Stimulated activated CD8-positive, alpha-beta memory T cell treated with anti-CD3 and anti-CD28 coated beads, Interleukin-7, amount 100 ng/mL, for 1 hour (primary cell): Measurements from ENCODE around the gene CHD9NB.

Experiments
- DNase-seq, 2 donors: peaks; one replicate each; pipeline ENCODE4 v3.0.0-alpha.2; 2020; ENCODE audit warnings: low read depth in 2 of 2

CHD9NB gene

GRCh38 chr16:53052519-53053501 lies at the start of gene CHD9NB:
Gene CHD9NB, minus strand, starts transcription at chr16:53052897. Its CDS starts 8,739 bp downstream, at chr16:53044158.
- no peak for DNase-seq

DNA sequence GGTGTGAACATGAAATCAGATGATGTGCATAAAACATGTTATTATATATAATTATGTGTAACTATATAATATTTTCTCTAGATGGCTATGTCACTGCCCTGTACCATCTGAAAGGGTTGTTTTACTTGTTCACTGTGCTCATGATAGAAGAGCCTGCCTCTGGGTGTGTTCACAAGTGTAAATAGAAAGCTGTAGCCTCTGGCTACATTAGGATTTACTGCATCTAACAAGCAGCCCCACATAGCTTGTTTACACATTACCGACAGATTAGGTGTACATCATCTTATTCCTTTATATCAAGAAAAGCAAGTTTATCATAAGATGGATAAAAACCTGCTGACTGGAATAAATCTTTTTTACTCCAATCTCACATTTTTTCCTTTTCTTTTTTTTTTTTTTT lies 48.2 kb upstream of the CHD9NB start:
- no peak for DNase-seq

GRCh38 chr16:53100131-53100748 lies 47.5 kb upstream of the CHD9NB start:
- DNase-seq: no peak

DNA sequence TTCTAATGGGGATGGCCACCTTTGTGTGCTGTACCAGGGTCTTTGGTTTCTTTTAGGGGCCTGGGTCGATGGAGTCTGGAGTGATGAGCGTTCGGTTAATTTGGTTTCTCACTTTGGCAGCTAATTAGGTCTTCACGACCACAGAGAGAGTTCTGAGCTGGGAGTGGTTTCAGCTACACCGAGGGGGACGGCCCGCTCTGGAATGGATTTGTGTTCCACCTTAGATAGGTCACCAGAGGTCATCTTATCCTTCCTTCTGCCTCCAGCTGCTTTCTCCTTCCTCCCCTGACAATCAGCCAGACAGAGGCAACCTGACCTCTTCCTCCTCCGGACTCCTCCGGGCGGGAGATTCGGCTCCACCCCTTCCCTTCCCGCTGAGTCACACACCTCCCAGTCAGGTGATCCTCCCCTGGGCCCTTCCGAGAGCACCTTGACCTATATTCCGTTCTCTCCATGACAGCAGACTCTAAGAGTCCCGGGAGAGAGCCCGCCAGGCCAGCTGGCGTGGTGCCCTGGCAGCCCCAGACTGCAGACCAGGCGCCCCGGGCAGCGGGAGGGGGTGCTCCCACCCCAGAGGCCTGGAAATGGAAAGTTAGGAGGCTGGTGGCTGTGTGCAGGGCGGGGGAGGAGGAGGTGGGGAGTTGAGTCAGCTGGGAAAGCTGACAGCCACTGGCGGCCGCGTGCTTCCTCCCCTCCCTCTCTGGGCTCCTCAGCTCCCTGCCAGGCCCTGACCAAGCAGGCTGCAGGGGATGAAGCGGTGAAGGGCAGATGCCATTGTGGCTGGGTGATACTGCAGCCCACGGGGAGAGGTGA lies 46.8 kb upstream of the CHD9NB start:
- DNase-seq: peak; percentile 6 to 20

DNA sequence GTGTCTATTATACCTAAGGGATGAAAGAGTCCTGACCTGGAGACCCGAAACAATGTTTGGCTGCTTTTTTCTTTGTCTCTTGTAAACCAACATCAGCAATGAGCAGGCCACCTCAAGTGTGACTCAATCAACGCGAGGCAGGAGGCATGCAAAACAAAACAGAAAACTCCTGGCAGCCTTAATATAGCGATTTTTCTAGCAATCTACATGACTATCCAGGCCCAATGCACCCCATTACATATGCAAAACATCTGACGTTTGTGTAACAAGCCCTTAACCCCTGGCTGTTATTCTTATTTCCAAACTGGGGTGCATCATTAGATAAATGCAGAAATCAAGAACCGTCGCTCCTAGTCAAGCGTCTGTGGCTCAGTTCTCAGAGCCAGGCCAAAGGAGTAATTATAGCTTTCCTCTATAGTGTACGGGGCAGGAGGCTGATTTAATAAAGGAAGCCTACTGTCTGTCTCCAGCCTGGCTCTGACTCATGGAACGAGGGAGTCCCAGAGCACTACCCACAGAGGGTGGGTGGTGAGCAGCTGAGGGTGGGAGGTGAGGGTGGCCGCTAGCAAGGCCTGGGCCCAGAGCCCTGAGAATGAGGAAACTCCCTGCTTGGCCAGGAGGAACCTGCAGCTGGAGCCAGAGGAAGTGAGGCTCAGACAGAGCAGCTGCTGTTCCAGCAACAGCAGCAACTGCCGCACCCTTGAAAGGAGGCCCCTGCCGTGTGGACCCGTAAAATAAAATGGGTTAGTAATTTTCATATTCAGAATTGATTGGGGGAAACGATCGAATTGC lies 46.0 kb upstream of the CHD9NB start:
- DNase-seq: peak in 1 of 2 donors; percentile 11

- no peak for DNase-seq
These were observed 44.5 kb upstream of the CHD9NB start for GRCh38 chr16:53097190-53097589.

DNA sequence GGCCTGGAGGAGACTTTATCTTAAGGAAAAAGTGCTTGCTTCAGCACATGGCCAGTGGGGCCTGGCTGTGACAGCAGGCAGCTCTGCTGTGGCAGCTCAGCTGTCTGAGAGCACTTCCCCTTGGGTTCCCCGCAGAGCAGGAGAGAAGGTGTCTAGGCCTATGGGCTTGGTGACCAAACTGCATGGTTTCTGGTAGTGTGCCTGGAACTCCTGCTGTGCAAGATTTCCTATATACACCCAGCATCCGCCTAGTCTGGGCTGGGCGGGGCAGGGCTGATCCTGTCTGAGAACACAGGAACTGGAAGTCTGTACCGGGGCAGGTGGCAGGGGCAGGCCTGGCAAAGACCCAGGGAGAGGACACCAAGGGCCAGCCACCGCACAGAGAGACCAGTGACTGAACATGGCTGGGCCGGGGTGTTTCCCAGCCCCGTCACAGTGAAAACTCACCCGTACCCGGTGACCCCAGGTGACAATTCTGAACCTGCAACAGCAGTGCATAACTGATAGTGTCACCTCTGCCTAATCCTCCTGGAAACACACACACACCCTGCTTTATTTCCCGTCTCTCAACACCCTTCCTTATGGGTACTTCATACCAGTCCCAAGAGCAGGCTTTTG lies 41.4 kb upstream of the CHD9NB start:
- DNase-seq: no peak

DNA sequence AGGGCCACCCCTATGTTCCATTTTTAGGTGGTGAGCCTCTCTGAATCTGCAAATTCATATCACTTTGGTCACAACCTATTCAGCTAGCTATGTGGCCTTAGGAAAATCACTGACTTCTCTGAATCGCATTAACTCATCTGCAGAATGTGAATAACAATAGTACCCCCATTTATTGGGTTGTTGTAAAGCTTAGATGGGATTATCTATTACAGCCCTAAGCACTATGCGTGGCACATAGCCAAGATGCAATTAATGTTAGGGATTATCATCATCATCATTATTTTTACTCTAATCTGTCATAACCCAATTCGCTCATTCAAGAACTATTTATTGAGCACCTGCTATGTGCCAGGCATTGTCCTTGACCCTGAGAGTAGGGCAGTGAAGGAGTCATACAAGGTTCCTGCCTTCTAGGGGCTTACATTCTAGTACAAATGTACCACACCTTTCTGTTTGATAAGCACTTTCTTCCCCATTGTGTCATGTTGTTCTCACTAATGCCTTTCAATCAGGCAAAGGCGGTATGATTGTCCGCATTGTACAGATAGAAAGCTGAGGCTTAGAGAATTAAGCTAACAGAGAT lies 40.6 kb upstream of the CHD9NB start:
- no peak for DNase-seq

GRCh38 chr16:53092284-53092683 lies 39.6 kb upstream of the CHD9NB start:
- DNase-seq: no peak

DNA sequence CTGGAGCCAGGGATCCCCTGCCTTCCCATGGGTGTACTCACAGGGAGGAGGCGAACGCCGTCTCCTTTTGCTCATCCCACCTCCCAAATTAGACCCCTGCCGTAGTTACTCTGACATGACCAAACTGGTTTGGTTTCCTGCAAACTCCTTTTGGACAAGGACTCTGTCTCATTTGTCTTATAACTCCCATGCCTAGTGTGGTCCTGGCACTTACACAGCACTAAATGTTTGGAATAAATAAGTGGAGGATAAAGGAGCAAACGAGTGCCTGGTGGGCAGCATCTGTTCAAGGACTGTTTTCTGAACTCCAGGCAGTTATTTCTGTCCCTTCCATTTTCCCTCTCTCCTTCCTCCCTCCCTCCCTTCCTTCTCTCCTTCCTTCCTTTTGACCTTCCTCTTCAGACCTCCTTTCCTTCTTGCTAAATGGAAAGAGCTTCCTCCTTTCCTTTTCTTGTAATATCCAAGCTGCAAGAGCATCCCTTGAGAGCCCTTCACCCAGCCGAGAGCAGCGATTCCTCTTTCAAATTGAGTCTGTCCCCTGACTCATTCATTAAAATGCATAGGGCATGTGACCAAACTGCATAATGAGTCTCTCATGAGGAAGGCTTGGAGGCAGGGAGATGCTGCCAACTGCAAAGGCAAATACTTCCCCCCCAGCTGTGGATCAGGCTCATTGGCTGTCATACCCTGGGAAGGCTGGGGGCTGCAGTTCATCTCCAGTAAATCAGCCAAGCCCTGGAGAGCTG lies 38.9 kb upstream of the CHD9NB start:
- DNase-seq: no peak

DNA sequence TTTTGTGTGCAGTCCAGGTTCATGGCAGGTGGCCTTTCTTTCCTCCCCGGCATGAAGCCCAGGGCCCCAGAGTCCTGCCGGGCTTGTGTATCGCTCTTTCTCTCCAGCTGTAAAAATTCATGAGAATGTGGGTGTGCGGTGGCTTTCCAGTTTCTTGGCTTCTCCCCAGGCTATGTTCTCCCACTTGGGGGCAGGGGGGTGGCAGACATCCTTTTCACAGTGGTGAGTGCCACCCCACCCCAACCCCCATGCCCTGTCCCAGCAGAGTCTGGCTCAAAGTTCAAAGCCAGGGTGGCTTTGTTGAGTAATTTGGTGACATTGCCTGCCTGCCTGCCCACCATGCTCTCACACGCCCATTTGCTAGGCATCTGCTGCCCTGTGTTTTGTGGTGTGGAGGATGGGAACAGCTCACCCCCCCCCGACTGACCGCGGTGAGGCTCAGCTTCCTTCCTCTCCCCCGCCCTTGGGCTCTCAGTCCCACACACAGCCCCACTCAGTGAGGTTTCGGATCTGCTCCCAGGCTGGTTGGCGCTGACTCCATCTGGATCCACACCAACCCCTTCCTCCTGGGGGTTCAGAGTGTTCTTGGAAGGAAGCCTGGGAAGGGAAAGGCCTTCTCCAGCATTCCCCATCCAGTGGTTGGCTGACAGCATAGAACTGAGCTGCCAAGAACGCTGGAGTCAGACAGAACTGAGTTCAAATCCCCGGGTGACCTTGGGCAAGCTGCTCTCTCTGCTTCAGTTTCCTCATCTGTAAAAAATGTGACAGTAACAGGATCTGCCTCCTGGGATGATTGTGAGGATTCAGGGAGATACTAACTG lies 38.1 kb upstream of the CHD9NB start:
- DNase-seq: no peak

DNA sequence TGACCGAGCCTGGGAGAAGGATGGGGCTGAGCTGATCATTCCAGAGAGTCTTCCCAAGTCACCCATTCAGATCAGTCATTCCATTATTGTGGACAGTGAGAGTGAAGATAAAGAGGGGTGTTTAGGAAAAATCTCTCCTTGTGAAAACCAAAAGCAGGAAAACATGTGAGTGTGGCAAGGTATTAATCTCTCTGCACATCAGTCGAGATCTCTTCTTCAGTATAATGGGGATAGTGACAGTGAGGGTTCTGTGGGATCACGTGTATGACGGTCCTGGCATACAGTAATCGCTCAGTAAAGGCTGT lies 37.5 kb upstream of the CHD9NB start:
- DNase-seq: no peak

DNA sequence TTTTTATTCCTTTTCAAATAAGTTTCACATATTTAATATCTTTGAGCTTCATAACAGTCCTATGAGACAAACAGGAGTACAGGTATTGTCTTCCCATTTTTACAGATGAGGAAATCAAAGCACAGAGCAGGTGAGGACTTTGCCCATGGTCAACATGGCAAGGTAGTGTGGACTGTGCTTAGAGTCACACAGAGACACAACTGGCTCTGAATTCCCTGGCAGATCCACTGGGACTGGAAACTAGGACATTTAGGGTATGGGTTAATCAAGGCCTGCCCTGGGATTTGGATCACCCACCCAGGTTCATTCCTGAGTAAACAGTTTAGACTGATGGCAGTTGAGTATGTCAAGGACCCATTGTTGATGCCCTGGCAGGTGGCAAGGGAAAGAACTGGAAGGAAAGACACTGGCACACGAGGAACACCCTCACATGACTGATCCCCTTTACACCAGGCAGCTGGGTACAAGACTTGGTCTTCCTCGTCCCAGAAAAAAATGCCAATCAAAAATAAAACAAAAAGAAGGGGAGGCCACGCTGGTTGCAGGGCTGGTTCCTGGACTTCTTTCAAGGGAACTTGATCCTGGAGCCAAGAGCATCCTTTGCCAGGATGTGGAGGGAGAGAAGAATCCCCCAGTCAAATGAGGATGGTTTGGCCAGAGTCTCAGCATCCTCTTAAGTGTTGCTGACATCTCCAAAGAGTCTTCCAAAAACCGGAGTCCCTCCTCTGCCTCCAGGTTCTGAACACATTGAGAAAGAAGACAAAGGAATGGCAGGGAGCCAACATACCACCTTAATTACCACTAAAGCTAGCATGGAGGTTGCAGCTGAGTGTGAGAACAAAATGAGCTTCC lies 37.0 kb upstream of the CHD9NB start:
- no peak for DNase-seq

GRCh38 chr16:53087101-53087500 lies 34.4 kb upstream of the CHD9NB start:
- DNase-seq: no peak

DNA sequence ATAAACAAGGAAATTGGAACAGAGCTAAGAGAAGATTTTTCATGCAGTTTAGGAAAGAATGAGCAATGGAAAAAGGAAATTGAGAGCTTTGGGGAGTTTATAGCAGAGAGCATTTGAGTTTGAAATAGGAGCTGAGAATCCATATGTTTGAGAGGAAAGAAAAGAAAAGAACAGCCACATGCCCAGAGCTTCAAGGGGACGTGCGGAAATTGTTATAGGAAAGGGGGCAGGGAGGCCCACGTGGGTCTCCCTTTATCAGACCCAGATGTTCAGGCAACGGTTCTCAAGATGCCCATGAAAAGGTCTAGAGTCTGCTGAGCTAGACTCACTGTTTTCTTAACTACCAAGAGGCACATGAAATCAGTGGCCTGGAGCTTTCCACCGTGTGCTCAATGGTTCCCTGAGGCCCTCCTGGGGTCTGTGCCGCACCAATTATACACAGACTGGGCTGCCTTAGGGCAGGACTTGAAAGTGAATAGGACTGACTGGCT lies 33.3 kb upstream of the CHD9NB start:
- no peak for DNase-seq

DNA sequence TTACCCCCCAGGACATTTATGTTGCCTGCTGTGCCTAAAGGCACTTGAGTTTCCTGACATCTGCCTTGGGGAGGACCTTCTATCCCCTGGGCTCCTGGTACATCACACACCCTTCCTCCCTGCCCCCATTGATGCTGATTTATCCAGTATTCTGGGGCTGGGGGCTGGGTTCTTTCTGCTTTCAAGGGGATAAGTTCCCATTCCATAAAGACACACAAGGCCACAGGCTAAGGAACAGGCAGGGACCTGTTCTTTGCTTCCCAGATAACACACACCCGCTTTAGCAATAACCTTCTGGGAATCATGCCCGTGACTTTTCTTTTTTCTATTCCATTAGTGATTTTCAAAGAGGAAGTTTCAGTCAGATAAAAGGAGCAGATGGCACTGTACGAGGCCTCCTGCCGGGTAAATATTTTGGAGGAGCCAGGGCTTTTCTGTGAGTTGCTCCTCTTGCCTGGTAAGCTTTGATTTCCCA lies 32.7 kb upstream of the CHD9NB start:
- DNase-seq: no peak

GRCh38 chr16:53084746-53085334 lies 32.1 kb upstream of the CHD9NB start:
- DNase-seq: no peak
